HCT116 (cell line): ENCODE measurements around the gene NHSL2. TPM values are rescaled to one million over a fixed set of nuclear protein-coding genes. Genes with fewer than 3 reads are reported as not detected.

Source experiments
- ATAC-seq: fragments of 200-7000 bp; cut with Tn5 transposase; 2 replicates; pipeline ENCODE4 v1.9.1; 2020; ENCODE audit warnings: mild to moderate bottlenecking, moderate library complexity
- BruUV-seq: library from RNA; stranded (reverse); fragments of 400-500 nt; replicated peaks from 2 replicates; lab custom pipeline; 2021; lab: Mats Ljungman, UMichigan
- CTCF ChIA-PET: fragments of 300-600 bp; sonication (Branson Sonifier 250); formaldehyde crosslinking; loops from one replicate; lab custom pipeline; 2021; ENCODE audit warnings: antibody characterized with exemption; lab: Charles Lee
- POLR2A ChIA-PET: fragments of 300-600, 350-600 bp; sonication (Branson Sonifier 250); formaldehyde crosslinking; loops from one replicate; lab custom pipeline; 2021; ENCODE audit warnings: antibody characterized with exemption; lab: Charles Lee
- RAD21 ChIA-PET, 2 experiments: fragments of 300-600 bp; sonication (Branson Sonifier 250); formaldehyde crosslinking; loops; one replicate each; lab custom pipeline; 2023; ENCODE audit warnings: low total read pairs in 2 of 2; ENCODE audit not compliant: uncharacterized antibody in 2 of 2, unreplicated experiment in 2 of 2, low non-redundant PET in 1 of 2; lab: Charles Lee
- DNase-seq: peaks from one replicate; pipeline ENCODE4 v3.0.0-alpha.2; 2010; ENCODE audit warnings: low read depth, low spot score
- H2AFZ ChIP-seq: fragments of 200-600 bp; shearing (Covaris generic), sonication (generic); 2 replicates; pipeline ENCODE4 v1.6.1; 2017; ENCODE audit warnings: low read depth, mixed run types, mixed read lengths, antibody characterized with exemption, low read length; ENCODE audit not compliant: poor library complexity, severe bottlenecking
- H3K27ac ChIP-seq: 2 replicates; pipeline ENCODE4 v1.5.1; 2012; ENCODE audit warnings: low read depth, low read length
- H3K27me3 ChIP-seq: fragments of 200-600 bp; sonication (generic); 2 replicates; pipeline ENCODE4 v1.6.1; 2016; ENCODE audit warnings: mixed run types, low read length, mixed read lengths; ENCODE audit not compliant: insufficient read depth
- H3K36me3 ChIP-seq, 2 experiments: fragments of 200-500 bp in 1 of 2; fragments of 200-600 bp in 1 of 2; sonication (Bioruptor generic) in 1 of 2; sonication (generic) in 1 of 2; 2 replicates each; pipeline versions ENCODE4 v1.5.1 to v1.6.1; 2014 to 2016; ENCODE audit warnings: low read length in 2 of 2, inconsistent platforms in 1 of 2, mixed read lengths in 1 of 2, mixed run types in 1 of 2; ENCODE audit not compliant: insufficient read depth in 2 of 2, control insufficient read depth in 1 of 2
- H3K4me1 ChIP-seq, 2 experiments: fragments of 200-600 bp in 1 of 2; sonication (generic) in 1 of 2; 2 replicates each; pipeline versions ENCODE4 v1.5.1 to v1.6.1; 2012 to 2017; ENCODE audit warnings: low read length in 2 of 2, inconsistent platforms in 1 of 2, mild to moderate bottlenecking in 1 of 2, mixed read lengths in 1 of 2, mixed run types in 1 of 2, moderate library complexity in 1 of 2; ENCODE audit not compliant: insufficient read depth in 2 of 2, control insufficient read depth in 1 of 2
- H3K4me2 ChIP-seq: fragments of 200-600 bp; sonication (generic); 2 replicates; pipeline ENCODE4 v1.6.1; 2017; ENCODE audit warnings: mixed run types, low read length, mixed read lengths
- H3K4me3 ChIP-seq, 2 experiments: fragments of 200-600 bp in 1 of 2; sonication (generic) in 1 of 2; replicated peaks in 1 of 2; 2 replicates each; pipeline ENCODE4 v1.5.1; 2011 to 2016; ENCODE audit warnings: low read length in 2 of 2, control low read depth in 1 of 2, low read depth in 1 of 2, mild to moderate bottlenecking in 1 of 2, mixed read lengths in 1 of 2, mixed run types in 1 of 2
- H3K79me2 ChIP-seq: fragments of 200-600 bp; sonication (generic); 2 replicates; pipeline ENCODE4 v1.6.1; 2017; ENCODE audit warnings: mild to moderate bottlenecking, mixed run types, low read length, moderate library complexity, mixed read lengths; ENCODE audit not compliant: insufficient read depth
- H3K9ac ChIP-seq: fragments of 200-600 bp; sonication (generic); 2 replicates; pipeline ENCODE4 v1.6.1; 2016; ENCODE audit warnings: low read length, mixed read lengths
- H3K9me2 ChIP-seq: fragments of 200-600 bp; sonication (generic), shearing (Covaris generic); 2 replicates; pipeline ENCODE4 v1.6.1; 2017; ENCODE audit warnings: mixed run types, mild to moderate bottlenecking, moderate library complexity; ENCODE audit not compliant: insufficient read depth
- H3K9me3 ChIP-seq, 2 experiments: fragments of 200-500 bp in 1 of 2; fragments of 200-600 bp in 1 of 2; sonication (Bioruptor generic) in 1 of 2; sonication (generic) in 1 of 2; 2 replicates each; pipeline ENCODE4 v1.6.1; 2014 to 2017; ENCODE audit warnings: low read length in 2 of 2, mixed read lengths in 2 of 2, inconsistent platforms in 1 of 2, low read depth in 1 of 2, mild to moderate bottlenecking in 1 of 2, mixed run types in 1 of 2, moderate library complexity in 1 of 2; ENCODE audit not compliant: control insufficient read depth in 1 of 2, insufficient read depth in 1 of 2
- H4K20me1 ChIP-seq: fragments of 200-600 bp; sonication (generic), shearing (Covaris generic); 2 replicates; pipeline ENCODE4 v1.6.1; 2017; ENCODE audit warnings: mixed run types, mild to moderate bottlenecking, moderate library complexity; ENCODE audit not compliant: insufficient read depth
- ATF3 ChIP-seq: IDR thresholded peaks from 2 replicates; pipeline ENCODE4 v1.6.1; 2012
- CBX3 ChIP-seq: IDR thresholded peaks from 2 replicates; pipeline ENCODE4 v1.6.1; 2012; ENCODE audit warnings: low read depth
- CTCF ChIP-seq, 3 experiments: fragments of 200-600 bp in 1 of 3; sonication (generic) in 1 of 3; IDR thresholded peaks in 2 of 3; conservative IDR thresholded peaks in 1 of 3; 2 replicates each; pipeline ENCODE4 v1.5.1; 2012 to 2017; ENCODE audit warnings: low read depth in 2 of 3, low read length in 2 of 3, antibody characterized with exemption in 1 of 3, borderline replicate concordance in 1 of 3, control low read depth in 1 of 3, mild to moderate bottlenecking in 1 of 3, mixed read lengths in 1 of 3, mixed run types in 1 of 3, moderate library complexity in 1 of 3; ENCODE audit not compliant: insufficient read depth in 1 of 3
- EGR1 ChIP-seq: IDR thresholded peaks from 2 replicates; pipeline ENCODE4 v1.6.1; 2012; ENCODE audit warnings: low read depth
- ELF1 ChIP-seq: IDR thresholded peaks from 2 replicates; pipeline ENCODE4 v1.6.1; 2012; ENCODE audit warnings: low read depth, borderline replicate concordance
- EZH2 ChIP-seq: fragments of 200-600 bp; sonication (generic); IDR thresholded peaks from 2 replicates; pipeline ENCODE4 v1.6.1; 2017; ENCODE audit warnings: antibody characterized with exemption, mixed run types
- FOSL1 ChIP-seq: IDR thresholded peaks from 2 replicates; pipeline ENCODE4 v1.6.1; 2012; ENCODE audit warnings: low read depth
- MAX ChIP-seq: IDR thresholded peaks from 2 replicates; pipeline ENCODE4 v1.6.1; 2012
- POLR2AphosphoS5 ChIP-seq: IDR thresholded peaks from 2 replicates; pipeline ENCODE4 v1.6.1; 2011; ENCODE audit warnings: mild to moderate bottlenecking, low read depth, low read length, moderate library complexity
- RAD21 ChIP-seq: IDR thresholded peaks from 2 replicates; pipeline ENCODE4 v1.6.1; 2012; ENCODE audit warnings: low read depth, mild to moderate bottlenecking
- REST ChIP-seq: IDR thresholded peaks from 2 replicates; pipeline ENCODE4 v1.6.1; 2012; ENCODE audit warnings: low read depth
- SIN3A ChIP-seq: IDR thresholded peaks from 2 replicates; pipeline ENCODE4 v1.6.1; 2012; ENCODE audit warnings: low read depth
- SP1 ChIP-seq: IDR thresholded peaks from 2 replicates; pipeline ENCODE4 v1.6.1; 2012; ENCODE audit warnings: low read depth
- SRF ChIP-seq: IDR thresholded peaks from 2 replicates; pipeline ENCODE4 v1.6.1; 2012; ENCODE audit warnings: low read depth
- YY1 ChIP-seq: IDR thresholded peaks from 2 replicates; pipeline ENCODE4 v1.6.1; 2011; ENCODE audit warnings: low read length, low read depth, moderate library complexity, mild to moderate bottlenecking; ENCODE audit not compliant: insufficient replicate concordance; ENCODE audit errors: extremely low read depth
- ZBTB33 ChIP-seq: IDR thresholded peaks from 2 replicates; pipeline ENCODE4 v1.6.1; 2011; ENCODE audit warnings: mild to moderate bottlenecking, low read length, moderate library complexity; ENCODE audit not compliant: insufficient replicate concordance; ENCODE audit errors: extremely low read depth
- ZFX ChIP-seq: fragments of 450-650 bp; IDR thresholded peaks from 2 replicates; pipeline ENCODE4 v1.6.1; 2017
- intact Hi-C: fragments of 100-400 bp; cut with micrococcal nuclease; formaldehyde crosslinking; loops from 2 replicates; pipeline ENCODE4 v1.10.0; 2022
- total RNA-seq: library from RNA; stranded (reverse); gene quantifications from one replicate; pipeline ENCODE4 v1.2.1, GENCODE V29; 2021; ENCODE audit not compliant: unreplicated experiment

Gene NHSL2
- total RNA-seq, 1 experiment from 2014 or later, result 0.22 TPM

GRCh38 chrX:71930298-71930697, 19.7 kb downstream of the NHSL2 start:
- CTCF ChIA-PET, result no interaction called here

More at GRCh38 chrX:71930298-71930697, 19.7 kb downstream of the NHSL2 start:
- Histone ChIP-seq H3K9ac (no peak overlapping the region), H3K4me2 (no peak overlapping the region), H2AFZ (no peak overlapping the region), H3K9me2 (no peaks in the 10 kb centered on the region), H3K9me3 (no peaks in the 10 kb centered on the region), H3K36me3 (no peaks in the 10 kb centered on the region), H3K4me1 (peaks cover 2 to 4% of the 10 kb centered on the region in 2 experiments)
- intact Hi-C loops, result no loop called here
- BruUV-seq, result no TSS peak
- no peak for TF ChIP-seq ATF3
- TF ChIP-seq SIN3A, result no peak
- TF ChIP-seq ZBTB33, result no peak
- no peak for TF ChIP-seq ELF1
- no peak for TF ChIP-seq EGR1
- TF ChIP-seq FOSL1, result no peak
- no peak for TF ChIP-seq CBX3
- TF ChIP-seq MAX, result no peak
- no peak for TF ChIP-seq SP1
- TF ChIP-seq SRF, result no peak
- no peak for TF ChIP-seq EZH2
- TF ChIP-seq REST, result no peak
- TF ChIP-seq YY1, result no peak
- TF ChIP-seq CTCF (IDR thresholded peaks at IDR 0.05 in 2 of 3, conservative IDR thresholded peaks at IDR 0.05 in 1 of 3; ENCODE audit: borderline replicate concordance in 1 of 3, insufficient read depth in 1 of 3, low read depth in 2 of 3, low read length in 2 of 3), result no peak
- TF ChIP-seq RAD21, result no peak
- TF ChIP-seq POLR2AphosphoS5, result no peak
- TF ChIP-seq ZFX, result no peak
- TF ChIP-seq, all 23 proteins: peak for 0
- POLR2A ChIA-PET, result no interaction called here
- no peaks in the 10 kb centered on the region for H3K79me2 ChIP-seq
- H4K20me1 ChIP-seq, result no peaks in the 10 kb centered on the region
- H3K27me3 ChIP-seq, result no peaks in the 10 kb centered on the region
- DNase-seq (no peak), ATAC-seq (no peak)
- H3K4me3 ChIP-seq, result no peak overlapping the region
- no peak overlapping the region for H3K27ac ChIP-seq
- RAD21 ChIA-PET, result no interaction called here
